CD4-positive, alpha-beta T cell treated with Interleukin-15 for 4 hours (primary cell): ENCODE data around the gene EDC4.
"Not testable (repeated sequence)": the region's sequence is repeated elsewhere in the genome, so short reads cannot be mapped to it uniquely, and the experiment has no call there.

Experiments used
- DNase-seq: peaks from one replicate; pipeline ENCODE4 v3.0.0-alpha.2; 2020; ENCODE audit warnings: low spot score

The EDC4 gene

GRCh38 chr16:67853670-67854069, 19.2 kb upstream of the EDC4 start:
- DNase-seq = no peak

- DNase-seq = no peak
These were observed 17.1 kb upstream of the EDC4 start for GRCh38 chr16:67855789-67856188.

GRCh38 chr16:67856927-67857546, 15.8 kb upstream of the EDC4 start:
- DNase-seq = no peak

GRCh38 chr16:67857547-67858233, 15.2 kb upstream of the EDC4 start:
- DNase-seq = peak; percentile 79

- DNase-seq = no peak
These were observed 14.4 kb upstream of the EDC4 start for GRCh38 chr16:67858500-67858899.

- no peak for DNase-seq
These were observed 12.1 kb upstream of the EDC4 start for GRCh38 chr16:67860589-67861398.

GRCh38 chr16:67861877-67862276, 11.0 kb upstream of the EDC4 start:
- no peak for DNase-seq

GRCh38 chr16:67862623-67863583, 9.9 kb upstream of the EDC4 start:
- DNase-seq = no peak

GRCh38 chr16:67864044-67864443, 8.8 kb upstream of the EDC4 start:
- DNase-seq = not testable (repeated sequence)

GRCh38 chr16:67864594-67864993, 8.3 kb upstream of the EDC4 start:
- no peak for DNase-seq

GRCh38 chr16:67865318-67865717, 7.5 kb upstream of the EDC4 start:
- DNase-seq = no peak

GRCh38 chr16:67868290-67868689, 4.6 kb upstream of the EDC4 start:
- no peak for DNase-seq

GRCh38 chr16:67869653-67870052, 3.2 kb upstream of the EDC4 start:
- no peak for DNase-seq

GRCh38 chr16:67871256-67871655, 1.6 kb upstream of the EDC4 start:
- DNase-seq = no peak

- DNase-seq = no peak
These were observed 671 bp upstream of the EDC4 start for GRCh38 chr16:67872131-67872630.

GRCh38 chr16:67873435-67874370, 851 bp downstream of the EDC4 start:
- no peak for DNase-seq

- no peak for DNase-seq
These were observed 1.5 kb downstream of the EDC4 start for GRCh38 chr16:67874372-67874771.

- no peak for DNase-seq
These were observed 4.2 kb downstream of the EDC4 start for GRCh38 chr16:67877064-67877463.

GRCh38 chr16:67878232-67878631, 5.4 kb downstream of the EDC4 start:
- DNase-seq = no peak

- DNase-seq = no peak
These were observed 6.0 kb downstream of the EDC4 start for GRCh38 chr16:67878846-67879245.

GRCh38 chr16:67879462-67879861, 6.6 kb downstream of the EDC4 start:
- no peak for DNase-seq
